ENCODE data around the gene SH2D3A.

DNA sequence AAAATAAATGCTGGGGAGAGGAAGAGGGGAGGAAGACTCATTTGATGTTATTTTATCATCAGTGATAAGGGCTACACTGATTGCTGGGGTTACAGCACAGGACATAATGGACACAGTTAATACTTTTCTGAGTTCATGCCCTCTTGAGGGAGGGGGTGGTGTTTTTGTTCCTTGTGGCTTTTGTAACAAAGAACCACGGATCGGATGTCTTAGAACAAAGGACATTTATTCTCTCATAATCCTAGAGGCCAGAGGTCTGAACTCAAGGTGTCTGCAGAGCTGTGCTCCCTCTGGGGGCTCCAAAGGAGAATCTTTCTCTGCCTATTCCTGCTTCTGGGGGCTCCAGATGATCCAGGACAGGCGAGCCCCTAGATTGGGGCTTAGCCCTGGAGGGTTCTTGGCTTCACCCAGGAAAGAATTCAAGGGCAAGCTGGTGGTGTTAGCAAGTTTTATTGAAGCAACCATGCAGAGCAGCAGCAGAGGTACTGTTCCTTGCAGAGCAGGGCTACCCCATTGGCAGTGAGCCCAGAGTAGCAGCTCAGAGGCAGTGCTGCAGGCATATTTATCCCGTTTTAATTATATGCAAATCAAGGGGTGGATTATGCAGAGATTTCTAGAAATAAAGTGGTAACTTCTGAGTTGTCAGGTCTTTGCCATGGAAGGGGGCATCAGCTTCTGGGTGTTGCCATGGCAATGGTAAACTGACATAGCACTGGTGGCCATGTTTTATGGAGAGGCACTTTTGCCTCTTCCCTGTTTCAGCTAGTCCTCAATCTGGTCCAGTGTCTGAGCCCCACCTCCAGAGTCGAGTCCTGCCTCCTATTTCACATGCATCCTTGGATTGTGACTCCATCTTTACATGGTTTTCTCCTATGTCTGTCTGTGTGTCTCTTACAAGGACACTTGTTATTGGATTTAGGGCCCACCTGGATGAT, 23.2 kb upstream of the SH2D3A start:
- TF ChIP-seq EZH2phosphoT487 (IDR thresholded peaks at IDR 0.05; ENCODE audit: borderline replicate concordance), result no peak
- TF ChIP-seq, protein P1, sequence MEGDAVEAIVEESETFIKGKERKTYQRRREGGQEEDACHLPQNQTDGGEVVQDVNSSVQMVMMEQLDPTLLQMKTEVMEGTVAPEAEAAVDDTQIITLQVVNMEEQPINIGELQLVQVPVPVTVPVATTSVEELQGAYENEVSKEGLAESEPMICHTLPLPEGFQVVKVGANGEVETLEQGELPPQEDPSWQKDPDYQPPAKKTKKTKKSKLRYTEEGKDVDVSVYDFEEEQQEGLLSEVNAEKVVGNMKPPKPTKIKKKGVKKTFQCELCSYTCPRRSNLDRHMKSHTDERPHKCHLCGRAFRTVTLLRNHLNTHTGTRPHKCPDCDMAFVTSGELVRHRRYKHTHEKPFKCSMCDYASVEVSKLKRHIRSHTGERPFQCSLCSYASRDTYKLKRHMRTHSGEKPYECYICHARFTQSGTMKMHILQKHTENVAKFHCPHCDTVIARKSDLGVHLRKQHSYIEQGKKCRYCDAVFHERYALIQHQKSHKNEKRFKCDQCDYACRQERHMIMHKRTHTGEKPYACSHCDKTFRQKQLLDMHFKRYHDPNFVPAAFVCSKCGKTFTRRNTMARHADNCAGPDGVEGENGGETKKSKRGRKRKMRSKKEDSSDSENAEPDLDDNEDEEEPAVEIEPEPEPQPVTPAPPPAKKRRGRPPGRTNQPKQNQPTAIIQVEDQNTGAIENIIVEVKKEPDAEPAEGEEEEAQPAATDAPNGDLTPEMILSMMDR (IDR thresholded peaks at IDR 0.05 in 2 of 3, conservative IDR thresholded peaks at IDR 0.05 in 1 of 3; ENCODE audit: borderline replicate concordance in 1 of 3, insufficient read depth in 1 of 3, low read depth in 2 of 3, low read length in 2 of 3), result no peak

All from HCT116 (cell line).